ENCODE measurements around the gene KCTD3. TPM values are rescaled to one million over a fixed set of nuclear protein-coding genes. Genes with fewer than 3 reads are reported as not detected.
A peak's percentile ranks its signal among the peaks of the same experiment; 100 is the strongest.

The KCTD3 gene
- total RNA-seq, 1 donor from 2014 or later = 26.9 TPM

- Histone ChIP-seq H3K27ac (no peak overlapping the region), H3K27me3 (no peaks in the 10 kb centered on the region), H3K36me3 (peaks cover 32% of the 10 kb centered on the region), H3K4me1 (peaks cover 3% of the 10 kb centered on the region), H3K4me3 (no peak overlapping the region), H3K9me3 (no peaks in the 10 kb centered on the region)
- DNase-seq = no peak
- no peak for ATAC-seq
- intact Hi-C loops (cut with DNase I) = no loop called here
- no peak for TF ChIP-seq CTCF (IDR thresholded peaks at IDR 0.05)
Measured at GRCh38 chr1:215606036-215606435, 38.9 kb downstream of the KCTD3 start.

- H3K4me1 ChIP-seq = peaks cover 3% of the 10 kb centered on the region
- no peaks in the 10 kb centered on the region for H3K27me3 ChIP-seq
- H3K36me3 ChIP-seq = peaks cover 31% of the 10 kb centered on the region
- DNase-seq (no peak), ATAC-seq (no peak)
- H3K4me3 ChIP-seq = no peak overlapping the region
- no peaks in the 10 kb centered on the region for H3K9me3 ChIP-seq
- peak; percentile 51 for TF ChIP-seq CTCF (IDR thresholded peaks at IDR 0.05)
- intact Hi-C loops (cut with DNase I) = no loop called here
- no peak overlapping the region for H3K27ac ChIP-seq
Measured at GRCh38 chr1:215606564-215607168, 39.6 kb downstream of the KCTD3 start.

GRCh38 chr1:215607412-215607811, 40.3 kb downstream of the KCTD3 start:
- Histone ChIP-seq H3K4me3 (no peak overlapping the region), H3K9me3 (no peaks in the 10 kb centered on the region), H3K4me1 (peaks cover 3% of the 10 kb centered on the region), H3K27ac (no peak overlapping the region), H3K36me3 (peaks cover 26% of the 10 kb centered on the region), H3K27me3 (no peaks in the 10 kb centered on the region)
- intact Hi-C loops (cut with DNase I) = no loop called here
- DNase-seq = no peak
- ATAC-seq = no peak
- TF ChIP-seq CTCF (IDR thresholded peaks at IDR 0.05) = no peak

- Histone ChIP-seq H3K27ac (no peak overlapping the region), H3K4me3 (no peak overlapping the region), H3K27me3 (no peaks in the 10 kb centered on the region), H3K36me3 (peaks cover 26% of the 10 kb centered on the region), H3K9me3 (no peaks in the 10 kb centered on the region), H3K4me1 (peaks cover 3% of the 10 kb centered on the region)
- TF ChIP-seq CTCF (IDR thresholded peaks at IDR 0.05) = no peak
- ATAC-seq (no peak), DNase-seq (no peak)
- intact Hi-C loops (cut with DNase I) = no loop called here
Measured at GRCh38 chr1:215608646-215609045, 41.5 kb downstream of the KCTD3 start.

- ATAC-seq (no peak), DNase-seq (no peak)
- H3K27me3 ChIP-seq = no peaks in the 10 kb centered on the region
- intact Hi-C loops (cut with DNase I) = no loop called here
- H3K36me3 ChIP-seq = peaks cover 19% of the 10 kb centered on the region
- no peak overlapping the region for H3K27ac ChIP-seq
- H3K4me3 ChIP-seq = no peak overlapping the region
- no peak for TF ChIP-seq CTCF (IDR thresholded peaks at IDR 0.05)
- no peaks in the 10 kb centered on the region for H3K9me3 ChIP-seq
- H3K4me1 ChIP-seq = peaks cover 3% of the 10 kb centered on the region
Measured at GRCh38 chr1:215612391-215612790, 45.3 kb downstream of the KCTD3 start.

- DNase-seq (no peak), ATAC-seq (no peak)
- Histone ChIP-seq H3K4me3 (no peak overlapping the region), H3K27me3 (no peaks in the 10 kb centered on the region), H3K4me1 (no peaks in the 10 kb centered on the region), H3K9me3 (no peaks in the 10 kb centered on the region), H3K36me3 (peaks cover 29% of the 10 kb centered on the region), H3K27ac (no peak overlapping the region)
- intact Hi-C loops (cut with DNase I) = no loop called here
- no peak for TF ChIP-seq CTCF (IDR thresholded peaks at IDR 0.05)
Measured at GRCh38 chr1:215617979-215618378, 50.9 kb downstream of the KCTD3 start.
